GM12878 (cell line): ENCODE data around the gene ANKFY1. TPM values are rescaled to one million over a fixed set of nuclear protein-coding genes. Genes with fewer than 3 reads are reported as not detected.
"Not testable (repeated sequence)": the region's sequence is repeated elsewhere in the genome, so short reads cannot be mapped to it uniquely, and the experiment has no call there.

Experiments
- ATAC-seq: fragments of 200-7000 bp; cut with Tn5 transposase; 3 replicates; pipeline ENCODE4 v1.9.1; 2020; ENCODE audit warnings: mild to moderate bottlenecking, moderate library complexity
- BruUV-seq: library from RNA; stranded (reverse); fragments of 400-500 nt; replicated peaks from 2 replicates; lab custom pipeline; 2021; lab: Mats Ljungman, UMichigan
- CTCF ChIA-PET: fragments of 300-600 bp; sonication (Branson Sonifier 250); formaldehyde crosslinking; extraction: SDS; loops from one replicate; lab custom pipeline; 2021; ENCODE audit warnings: inconsistent platforms; lab: Yijun Ruan, JAX
- POLR2A ChIA-PET: fragments of 350-600 bp; formaldehyde crosslinking; extraction: SDS; loops from one replicate; lab custom pipeline; 2021; ENCODE audit warnings: inconsistent platforms; lab: Charles Lee
- RAD21 ChIA-PET: fragments of 300-600 bp; sonication (Branson Sonifier 250); formaldehyde crosslinking; loops from one replicate; lab custom pipeline; 2023; ENCODE audit warnings: antibody characterized with exemption; ENCODE audit not compliant: unreplicated experiment; lab: Charles Lee
- SMC1A ChIA-PET: fragments of 300-600 bp; sonication (Branson Sonifier 250); formaldehyde crosslinking; loops from one replicate; lab custom pipeline; 2023; ENCODE audit not compliant: unreplicated experiment, uncharacterized antibody; lab: Charles Lee
- DNase-seq: peaks from one replicate; pipeline ENCODE4 v3.0.0-alpha.2; 2011; ENCODE audit warnings: low read depth, low spot score
- FAIRE-seq: peaks from 3 replicates; lab custom pipeline; 2011; peaks lifted over from hg19 to GRCh38; lab: Jason Lieb, UNC
- H2AFZ ChIP-seq: 2 replicates; pipeline ENCODE4 v1.6.0; 2011; ENCODE audit warnings: low read depth, low read length, control low read depth; ENCODE audit not compliant: control insufficient read depth
- H3K27ac ChIP-seq: 2 replicates; pipeline ENCODE4 v1.5.1; 2011; ENCODE audit warnings: control low read depth; ENCODE audit not compliant: control insufficient read depth, insufficient read depth
- H3K27me3 ChIP-seq, 2 experiments: replicated peaks in 1 of 2; 2 replicates each; pipeline versions ENCODE4 v1.6.0 to v1.6.1; 2011; ENCODE audit warnings: low read length in 1 of 2; ENCODE audit not compliant: control insufficient read depth in 2 of 2, insufficient read depth in 2 of 2
- H3K36me3 ChIP-seq, 2 experiments: 2 replicates each; pipeline ENCODE4 v1.5.1; 2011; ENCODE audit warnings: low read length in 1 of 2; ENCODE audit not compliant: control insufficient read depth in 2 of 2, insufficient read depth in 2 of 2
- H3K4me1 ChIP-seq: 2 replicates; pipeline ENCODE4 v1.6.1; 2011; ENCODE audit warnings: mild to moderate bottlenecking, low read length, moderate library complexity, mixed read lengths; ENCODE audit not compliant: control insufficient read depth, insufficient read depth
- H3K4me2 ChIP-seq: 2 replicates; pipeline ENCODE4 v1.6.0; 2011; ENCODE audit warnings: control low read depth; ENCODE audit not compliant: control insufficient read depth, insufficient read depth
- H3K4me3 ChIP-seq: fragments of 200-600 bp; sonication (generic); 2 replicates; pipeline ENCODE4 v1.5.1; 2016
- H3K79me2 ChIP-seq: 2 replicates; pipeline ENCODE4 v1.6.0; 2011; ENCODE audit warnings: low read length; ENCODE audit not compliant: control insufficient read depth, insufficient read depth
- H3K9ac ChIP-seq: 2 replicates; pipeline ENCODE4 v1.8.0; 2011; ENCODE audit warnings: low read length, control low read depth, mixed read lengths; ENCODE audit not compliant: control insufficient read depth, insufficient read depth
- H3K9me3 ChIP-seq: replicated peaks from 3 replicates; pipeline ENCODE4 v1.5.1; 2011; ENCODE audit warnings: mild to moderate bottlenecking, low read length; ENCODE audit not compliant: control insufficient read depth, insufficient read depth
- H4K20me1 ChIP-seq: 2 replicates; pipeline ENCODE4 v1.6.0; 2011; ENCODE audit not compliant: control insufficient read depth, insufficient read depth
- E4F1 ChIP-seq: fragments of 450-650 bp; IDR thresholded peaks from 2 replicates; pipeline ENCODE4 v1.6.1; 2018; ENCODE audit warnings: borderline replicate concordance, mild to moderate bottlenecking; ENCODE audit not compliant: partially characterized antibody
- IRF3 ChIP-seq: fragments of 450-650 bp; IDR thresholded peaks from 2 replicates; pipeline ENCODE4 v1.6.1; 2014; ENCODE audit warnings: mild to moderate bottlenecking
- KAT2A ChIP-seq: conservative IDR thresholded peaks from 2 replicates; pipeline ENCODE4 v1.6.1; 2011; ENCODE audit warnings: low read depth, low read length; ENCODE audit not compliant: control insufficient read depth
- RBBP5 ChIP-seq: fragments of 200-600 bp; sonication (generic); conservative IDR thresholded peaks from 2 replicates; pipeline ENCODE4 v1.6.1; 2016
- STAT1 ChIP-seq: fragments of 450-650 bp; conservative IDR thresholded peaks from 2 replicates; pipeline ENCODE4 v1.6.1; 2014; ENCODE audit warnings: antibody characterized with exemption, mild to moderate bottlenecking
- WGBS: methylation state at CpG from one replicate; pipeline ENCODE4 v1.1.6; 2016; ENCODE audit warnings: low lambda C conversion rate; ENCODE audit not compliant: insufficient replicate concordance, insufficient coverage; ENCODE audit errors: missing lambda C conversion rate; 5-methylcytosine and 5-hydroxymethylcytosine counted together
- in situ Hi-C: fragments of 300-500 bp; cut with MboI; formaldehyde crosslinking; loops from 9 replicates; pipeline ENCODE4 v1.14.3; 2018; ENCODE audit warnings: mixed read lengths
- intact Hi-C: fragments of 100-400 bp; cut with micrococcal nuclease; formaldehyde crosslinking; loops from one replicate; pipeline ENCODE4 v1.14.2; 2022; ENCODE audit not compliant: unreplicated experiment
- polyA plus RNA-seq, 11 experiments: library from polyadenylated mRNA; depleted of rRNA in 4 of 11; unstranded in 6 of 11; stranded (reverse) in 5 of 11; fragments of >200 nt; fragmentation: Nextera tagmentation in 4 of 11; fragmentation: Illumina TruSeq in 1 of 11; extraction: Ambion mirVana in 4 of 11; extraction: Trizol in 1 of 11; gene quantifications; 1 replicate in 1 of 11; 2 replicates in 10 of 11; pipeline versions ENCODE4 v1.2.1 to v1.2.3, GENCODE V29; 2011 to 2016; ENCODE audit warnings: inconsistent platforms in 2 of 11, missing spikeins in 2 of 11, low read depth in 1 of 11
- total RNA-seq, 4 experiments: library from RNA; depleted of rRNA in 3 of 4; stranded (reverse); fragments of >200 nt in 3 of 4; fragmentation: Illumina TruSeq in 1 of 4; extraction: Trizol in 1 of 4; gene quantifications; 2 replicates each; pipeline versions ENCODE4 v1.2.1 to v1.2.3, GENCODE V29; 2013 to 2021

Gene ANKFY1
- total and polyA plus RNA-seq, 10 of the 15 experiments (the other 5 are each of a cell fraction or from before 2014, with no cell fraction given) = 3.0 to 27.7 (median 16.4) TPM

GRCh38 chr17:4256952-4257351, 6.8 kb downstream of the ANKFY1 start (continued):
- TF ChIP-seq E4F1 = no peak
- TF ChIP-seq STAT1 = no peak
- no peak for TF ChIP-seq IRF3
- TF ChIP-seq RBBP5 = no peak
- no peak for TF ChIP-seq KAT2A

- FAIRE-seq, H3K9ac ChIP-seq, H3K36me3 ChIP-seq, H3K4me3 ChIP-seq, ATAC-seq, POLR2A ChIA-PET, H3K4me1 ChIP-seq, H3K27me3 ChIP-seq, H3K27ac ChIP-seq, H3K4me2 ChIP-seq, H4K20me1 ChIP-seq, RAD21 ChIA-PET, intact Hi-C loops, DNase-seq, BruUV-seq, H2AFZ ChIP-seq, in situ Hi-C loops: not testable (repeated sequence)
- CTCF ChIA-PET = interaction anchor here (0.9 to 1.8 kb wide), 2 partner anchors 10 to 40 kb away, joined by 3 to 5 read pairs; no protein-coding TSS in a partner anchor
- Histone ChIP-seq H3K79me2 (peaks cover 59% of the 10 kb centered on the region), H3K9me3 (peaks cover 11% of the 10 kb centered on the region; the same call in 2 of the 3 replicates)
- SMC1A ChIA-PET = interaction anchor here (1.5 kb wide), 1 partner anchor 9 kb away, joined by 3 read pairs; no protein-coding TSS in a partner anchor
- WGBS = 97% methylated on average over 5 of the region's 6 CpGs
These were observed 8.5 kb downstream of the ANKFY1 start for GRCh38 chr17:4255271-4255670.
